ENCODE results near the gene CELF5.
"Not testable (repeated sequence)": the region's sequence is repeated elsewhere in the genome, so short reads cannot be mapped to it uniquely, and the experiment has no call there.

CELF5 gene

GRCh38 chr19:3208317-3209207 lies 15.9 kb upstream of the CELF5 start:
- DNase-seq: no peak

- peak; percentile 29 to 35 for DNase-seq
Measured at GRCh38 chr19:3210347-3211017, 14.0 kb upstream of the CELF5 start.

GRCh38 chr19:3211191-3211590 lies 13.3 kb upstream of the CELF5 start:
- DNase-seq: no peak

GRCh38 chr19:3213159-3213558 lies 11.3 kb upstream of the CELF5 start:
- no peak for DNase-seq

- no peak for DNase-seq
Measured at GRCh38 chr19:3216874-3217273, 7.6 kb upstream of the CELF5 start.

- no peak for DNase-seq
Measured at GRCh38 chr19:3220576-3220975, 3.9 kb upstream of the CELF5 start.

GRCh38 chr19:3221576-3221975 lies 2.9 kb upstream of the CELF5 start:
- DNase-seq: not testable (repeated sequence)

GRCh38 chr19:3222709-3223108 lies 1.8 kb upstream of the CELF5 start:
- no peak for DNase-seq

- DNase-seq: no peak
Measured at GRCh38 chr19:3225169-3225485, 666 bp downstream of the CELF5 start.

- no peak for DNase-seq
Measured at GRCh38 chr19:3225677-3226093, 1.2 kb downstream of the CELF5 start.

- DNase-seq: no peak
Measured at GRCh38 chr19:3227054-3227626, 2.7 kb downstream of the CELF5 start.

- no peak for DNase-seq
Measured at GRCh38 chr19:3229346-3229743, 4.9 kb downstream of the CELF5 start.

GRCh38 chr19:3229888-3230496 lies 5.5 kb downstream of the CELF5 start:
- no peak for DNase-seq

- no peak for DNase-seq
Measured at GRCh38 chr19:3231288-3231687, 6.8 kb downstream of the CELF5 start.

- DNase-seq: no peak
Measured at GRCh38 chr19:3233116-3233515, 8.7 kb downstream of the CELF5 start.

GRCh38 chr19:3233831-3234230 lies 9.4 kb downstream of the CELF5 start:
- no peak for DNase-seq

- no peak for DNase-seq
Measured at GRCh38 chr19:3234800-3235199, 10.3 kb downstream of the CELF5 start.

GRCh38 chr19:3235604-3236003 lies 11.1 kb downstream of the CELF5 start:
- not testable (repeated sequence) for DNase-seq

GRCh38 chr19:3236272-3236671 lies 11.8 kb downstream of the CELF5 start:
- DNase-seq: no peak

GRCh38 chr19:3238066-3238561 lies 13.7 kb downstream of the CELF5 start:
- no peak for DNase-seq

GRCh38 chr19:3239367-3239766 lies 14.9 kb downstream of the CELF5 start:
- DNase-seq: no peak

- DNase-seq: peak; percentile 30 to 34
Measured at GRCh38 chr19:3243819-3244700, 19.6 kb downstream of the CELF5 start.

All from AML-193 (cell line).